Astrocyte (in vitro differentiated cells and primary cell): Measurements from ENCODE around the gene ESPNL. TPM values are rescaled to one million over a fixed set of nuclear protein-coding genes. Genes with fewer than 3 reads are reported as not detected.

Experiments
- DNase-seq: peaks from one replicate; pipeline ENCODE4 v3.0.0-alpha.2; 2010; ENCODE audit warnings: low read depth
- FAIRE-seq: peaks from 2 replicates; lab custom pipeline; 2011; peaks lifted over from hg19 to GRCh38; lab: Jason Lieb, UNC
- H2AFZ ChIP-seq: 2 replicates; pipeline ENCODE4 v1.6.0; 2012; ENCODE audit warnings: low read depth, low read length, inconsistent platforms
- H3K27ac ChIP-seq: 2 replicates; pipeline ENCODE4 v1.5.1; 2011; ENCODE audit warnings: low read depth, low read length, inconsistent platforms
- H3K27me3 ChIP-seq: 2 replicates; pipeline ENCODE4 v1.6.0; 2011; ENCODE audit warnings: low read length, inconsistent platforms; ENCODE audit not compliant: insufficient read depth
- H3K36me3 ChIP-seq: 2 replicates; pipeline ENCODE4 v1.5.1; 2011; ENCODE audit warnings: low read length, inconsistent platforms; ENCODE audit not compliant: insufficient read depth
- H3K4me1 ChIP-seq: 2 replicates; pipeline ENCODE4 v1.5.1; 2011; ENCODE audit warnings: low read length, inconsistent platforms; ENCODE audit not compliant: insufficient read depth
- H3K4me2 ChIP-seq: 2 replicates; pipeline ENCODE4 v1.6.0; 2012; ENCODE audit warnings: low read length, inconsistent platforms
- H3K4me3 ChIP-seq: 2 replicates; pipeline ENCODE4 v1.5.1; 2011; ENCODE audit warnings: low read depth, mild to moderate bottlenecking, low read length, inconsistent platforms; ENCODE audit not compliant: insufficient read depth
- H3K79me2 ChIP-seq: 2 replicates; pipeline ENCODE4 v1.6.0; 2012; ENCODE audit warnings: mild to moderate bottlenecking, low read length, inconsistent platforms; ENCODE audit not compliant: insufficient read depth
- H3K9ac ChIP-seq: 2 replicates; pipeline ENCODE4 v1.6.0; 2012; ENCODE audit warnings: mild to moderate bottlenecking, low read length, inconsistent platforms
- H3K9me3 ChIP-seq: 2 replicates; pipeline ENCODE4 v1.5.1; 2012; ENCODE audit warnings: low read depth, mild to moderate bottlenecking, low read length, inconsistent platforms; ENCODE audit not compliant: insufficient read depth
- H4K20me1 ChIP-seq: 2 replicates; pipeline ENCODE4 v1.6.0; 2012; ENCODE audit warnings: low read length, inconsistent platforms; ENCODE audit not compliant: insufficient read depth
- H3K27ac Mint-ChIP-seq: one replicate; pipeline ENCODE4 v1.8.0; 2021; ENCODE audit warnings: mild to moderate bottlenecking, mixed read lengths; ENCODE audit not compliant: unreplicated experiment
- H3K27me3 Mint-ChIP-seq: one replicate; pipeline ENCODE4 v1.8.0; 2021; ENCODE audit warnings: low read depth, mixed read lengths; ENCODE audit not compliant: unreplicated experiment
- H3K36me3 Mint-ChIP-seq: one replicate; pipeline ENCODE4 v1.8.0; 2021; ENCODE audit warnings: low read depth, mixed read lengths; ENCODE audit not compliant: unreplicated experiment
- H3K4me1 Mint-ChIP-seq: one replicate; pipeline ENCODE4 v1.8.0; 2021; ENCODE audit warnings: low read depth, mixed read lengths; ENCODE audit not compliant: unreplicated experiment
- H3K4me3 Mint-ChIP-seq: one replicate; pipeline ENCODE4 v1.8.0; 2021; ENCODE audit warnings: mild to moderate bottlenecking, moderate library complexity, mixed read lengths; ENCODE audit not compliant: unreplicated experiment
- H3K9me3 Mint-ChIP-seq: one replicate; pipeline ENCODE4 v1.8.0; 2021; ENCODE audit warnings: mild to moderate bottlenecking, mixed read lengths; ENCODE audit not compliant: unreplicated experiment
- EZH2 ChIP-seq: IDR thresholded peaks from 2 replicates; pipeline ENCODE4 v1.6.1; 2012; ENCODE audit warnings: mild to moderate bottlenecking, low read length, inconsistent platforms; ENCODE audit not compliant: insufficient read depth
- total RNA-seq: library from RNA; stranded (reverse); gene quantifications from 2 replicates; pipeline ENCODE4 v1.2.1, GENCODE V29; 2021
- TF ChIP-seq, protein P1 (sequence below): IDR thresholded peaks from 2 replicates; pipeline ENCODE4 v1.5.1; 2011; ENCODE audit warnings: low read depth, mild to moderate bottlenecking, inconsistent platforms, low read length, moderate library complexity; ENCODE audit not compliant: insufficient read depth

ESPNL gene
- total RNA-seq, 1 donor from 2014 or later, result not detected

- TF ChIP-seq, protein P1, sequence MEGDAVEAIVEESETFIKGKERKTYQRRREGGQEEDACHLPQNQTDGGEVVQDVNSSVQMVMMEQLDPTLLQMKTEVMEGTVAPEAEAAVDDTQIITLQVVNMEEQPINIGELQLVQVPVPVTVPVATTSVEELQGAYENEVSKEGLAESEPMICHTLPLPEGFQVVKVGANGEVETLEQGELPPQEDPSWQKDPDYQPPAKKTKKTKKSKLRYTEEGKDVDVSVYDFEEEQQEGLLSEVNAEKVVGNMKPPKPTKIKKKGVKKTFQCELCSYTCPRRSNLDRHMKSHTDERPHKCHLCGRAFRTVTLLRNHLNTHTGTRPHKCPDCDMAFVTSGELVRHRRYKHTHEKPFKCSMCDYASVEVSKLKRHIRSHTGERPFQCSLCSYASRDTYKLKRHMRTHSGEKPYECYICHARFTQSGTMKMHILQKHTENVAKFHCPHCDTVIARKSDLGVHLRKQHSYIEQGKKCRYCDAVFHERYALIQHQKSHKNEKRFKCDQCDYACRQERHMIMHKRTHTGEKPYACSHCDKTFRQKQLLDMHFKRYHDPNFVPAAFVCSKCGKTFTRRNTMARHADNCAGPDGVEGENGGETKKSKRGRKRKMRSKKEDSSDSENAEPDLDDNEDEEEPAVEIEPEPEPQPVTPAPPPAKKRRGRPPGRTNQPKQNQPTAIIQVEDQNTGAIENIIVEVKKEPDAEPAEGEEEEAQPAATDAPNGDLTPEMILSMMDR, result no peak
- no peak for TF ChIP-seq EZH2
- H3K27ac Mint-ChIP-seq, result no peak overlapping the region
- DNase-seq, result no peak
- Histone ChIP-seq H3K27me3 (no peaks in the 10 kb centered on the region), H3K79me2 (peaks cover 5% of the 10 kb centered on the region), H3K4me3 (no peak overlapping the region), H3K4me2 (no peak overlapping the region), H3K27ac (no peak overlapping the region), H3K36me3 (peaks cover 8% of the 10 kb centered on the region), H4K20me1 (no peaks in the 10 kb centered on the region), H2AFZ (no peak overlapping the region), H3K4me1 (peaks cover 53% of the 10 kb centered on the region), H3K9me3 (no peaks in the 10 kb centered on the region), H3K9ac (no peak overlapping the region)
- H3K4me3 Mint-ChIP-seq, result no peak overlapping the region
- peaks cover 17% of the 10 kb centered on the region for H3K36me3 Mint-ChIP-seq
- H3K4me1 Mint-ChIP-seq, result peaks cover 26% of the 10 kb centered on the region
- peaks cover 13% of the 10 kb centered on the region for H3K27me3 Mint-ChIP-seq
- no peak for FAIRE-seq
- H3K9me3 Mint-ChIP-seq, result no peaks in the 10 kb centered on the region
Observed at GRCh38 chr2:238166391-238167343, 66.5 kb downstream of the ESPNL start.

DNA sequence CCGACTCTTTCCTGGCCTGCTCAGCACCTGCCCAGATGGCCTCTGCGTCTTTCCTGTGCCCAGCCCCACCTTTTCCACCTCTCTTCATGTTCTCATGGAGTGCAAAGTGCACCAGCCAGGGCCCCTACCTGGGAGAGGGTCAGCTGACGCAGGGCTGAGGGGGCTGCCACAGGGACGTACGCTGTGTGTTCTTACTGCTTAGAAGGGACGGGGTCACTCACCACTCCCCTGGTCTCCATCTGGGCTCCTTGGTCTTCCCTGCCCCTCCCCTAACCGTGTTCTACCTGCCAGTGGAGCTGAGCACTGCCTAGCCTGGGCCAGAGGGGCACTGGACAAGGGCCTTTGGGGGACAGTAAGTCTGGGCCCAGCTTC lies 67.2 kb downstream of the ESPNL start:
- H3K36me3 Mint-ChIP-seq, result peaks cover 21% of the 10 kb centered on the region
- H3K36me3 ChIP-seq, result peaks cover 10% of the 10 kb centered on the region
- no peak overlapping the region for H3K4me2 ChIP-seq
- FAIRE-seq (no peak), DNase-seq (no peak)
- no peak for TF ChIP-seq EZH2
- TF ChIP-seq, protein P1, result no peak
- no peak overlapping the region for H3K27ac ChIP-seq
- peak overlapping the region; percentile 58 for H3K27ac Mint-ChIP-seq
- no peak overlapping the region for H3K4me3 ChIP-seq
- H3K4me3 Mint-ChIP-seq, result peak overlapping the region; percentile 40
- H3K4me1 Mint-ChIP-seq, result peaks cover 26% of the 10 kb centered on the region
- H3K9me3 ChIP-seq, result no peaks in the 10 kb centered on the region
- no peaks in the 10 kb centered on the region for H4K20me1 ChIP-seq
- H3K79me2 ChIP-seq, result peaks cover 5% of the 10 kb centered on the region
- no peak overlapping the region for H2AFZ ChIP-seq
- peaks cover 13% of the 10 kb centered on the region for H3K27me3 Mint-ChIP-seq
- H3K9me3 Mint-ChIP-seq, result no peaks in the 10 kb centered on the region
- H3K4me1 ChIP-seq, result peaks cover 53% of the 10 kb centered on the region
- H3K27me3 ChIP-seq, result no peaks in the 10 kb centered on the region
- no peak overlapping the region for H3K9ac ChIP-seq

DNA sequence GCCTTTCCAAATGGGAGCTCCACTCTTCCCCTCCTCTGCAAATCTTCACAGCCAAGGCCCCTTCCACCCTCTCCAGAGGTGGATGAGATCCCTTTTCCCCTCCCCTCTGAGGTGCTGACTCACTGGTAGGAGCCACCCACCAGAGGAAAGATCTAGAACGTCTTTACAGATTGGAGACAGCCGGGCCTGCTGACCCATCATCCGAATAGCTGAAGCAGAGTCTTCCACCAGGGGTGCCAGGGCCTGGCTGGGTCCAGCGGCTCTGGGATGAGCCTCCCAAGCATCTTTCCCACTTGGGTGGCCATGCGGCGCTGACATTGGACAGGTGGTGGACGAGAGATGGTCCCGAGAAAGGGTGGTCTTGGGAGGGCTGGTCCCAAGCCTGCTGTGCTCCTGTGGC lies 67.6 kb downstream of the ESPNL start:
- no peak overlapping the region for H3K4me2 ChIP-seq
- DNase-seq (no peak), FAIRE-seq (no peak)
- H3K9ac ChIP-seq, result no peak overlapping the region
- no peaks in the 10 kb centered on the region for H3K27me3 ChIP-seq
- no peaks in the 10 kb centered on the region for H3K9me3 ChIP-seq
- H3K79me2 ChIP-seq, result peaks cover 5% of the 10 kb centered on the region
- H3K9me3 Mint-ChIP-seq, result no peaks in the 10 kb centered on the region
- peaks cover 10% of the 10 kb centered on the region for H3K36me3 ChIP-seq
- TF ChIP-seq EZH2, result no peak
- TF ChIP-seq, protein P1, result no peak
- H3K36me3 Mint-ChIP-seq, result peaks cover 21% of the 10 kb centered on the region
- H3K4me3 ChIP-seq, result no peak overlapping the region
- peaks cover 50% of the 10 kb centered on the region for H3K4me1 ChIP-seq
- H3K4me3 Mint-ChIP-seq, result peak overlapping the region; percentile 40
- H3K27ac ChIP-seq, result no peak overlapping the region
- no peak overlapping the region for H2AFZ ChIP-seq
- peaks cover 13% of the 10 kb centered on the region for H3K27me3 Mint-ChIP-seq
- H3K27ac Mint-ChIP-seq, result peak overlapping the region; percentile 58
- no peaks in the 10 kb centered on the region for H4K20me1 ChIP-seq
- peaks cover 26% of the 10 kb centered on the region for H3K4me1 Mint-ChIP-seq
